Stimulated activated effector memory CD8-positive, alpha-beta T cell treated with anti-CD3 and anti-CD28 coated beads, Interleukin-12 subunit alpha, Interleukin-12 subunit beta, amount 100 ng/mL, for 72 hours (primary cell): ENCODE data around the gene RFC1.
"Not testable (repeated sequence)": the region's sequence is repeated elsewhere in the genome, so short reads cannot be mapped to it uniquely, and the experiment has no call there.

Experiments used
- ATAC-seq: fragments of 150-1000 bp; cut with Tn5 transposase; 2 replicates; pipeline ENCODE4 v1.10.0; 2021
- DNase-seq, 2 donors: peaks; one replicate each; pipeline ENCODE4 v3.0.0; 2021 to 2022; ENCODE audit warnings: low spot score in 2 of 2
- H3K27ac Mint-ChIP-seq: one replicate; pipeline ENCODE4 v1.8.0; 2022; ENCODE audit warnings: mild to moderate bottlenecking, mixed read lengths
- H3K36me3 Mint-ChIP-seq: one replicate; pipeline ENCODE4 v1.8.0; 2022; ENCODE audit warnings: mild to moderate bottlenecking, mixed read lengths
- H3K4me1 Mint-ChIP-seq: one replicate; pipeline ENCODE4 v1.8.0; 2022; ENCODE audit warnings: mixed read lengths
- H3K4me3 Mint-ChIP-seq: one replicate; pipeline ENCODE4 v1.8.0; 2022; ENCODE audit warnings: mild to moderate bottlenecking, mixed read lengths
- H3K9me3 Mint-ChIP-seq: one replicate; pipeline ENCODE4 v1.8.0; 2022; ENCODE audit warnings: mixed read lengths

The RFC1 gene

DNA sequence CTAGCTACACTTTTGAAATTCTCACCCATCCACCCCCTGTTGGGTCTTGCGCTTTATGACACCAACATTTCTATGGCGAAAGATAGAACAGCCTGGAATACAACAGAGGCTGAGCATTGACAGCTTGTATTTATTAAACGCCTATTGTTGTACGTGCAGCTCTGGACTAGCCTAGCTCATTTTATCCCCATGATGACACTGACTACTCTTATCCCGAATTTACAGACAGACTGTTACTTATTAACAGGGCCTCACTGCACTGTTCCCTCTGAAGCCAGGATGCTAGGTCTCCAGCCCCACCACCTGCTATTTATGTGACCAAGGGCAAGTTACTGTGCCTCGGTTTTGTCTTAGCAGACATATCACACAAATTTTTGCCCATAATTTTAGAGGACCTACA is 1.0 kb upstream of the RFC1 start:
- H3K4me3 Mint-ChIP-seq, result peak overlapping the region; percentile 94
- DNase-seq (no peak), ATAC-seq (no peak)
- peak overlapping the region; percentile 96 for H3K27ac Mint-ChIP-seq
- H3K4me1 Mint-ChIP-seq, result peaks cover 26% of the 10 kb centered on the region
- H3K36me3 Mint-ChIP-seq, result peaks cover 43% of the 10 kb centered on the region
- no peaks in the 10 kb centered on the region for H3K9me3 Mint-ChIP-seq

DNA sequence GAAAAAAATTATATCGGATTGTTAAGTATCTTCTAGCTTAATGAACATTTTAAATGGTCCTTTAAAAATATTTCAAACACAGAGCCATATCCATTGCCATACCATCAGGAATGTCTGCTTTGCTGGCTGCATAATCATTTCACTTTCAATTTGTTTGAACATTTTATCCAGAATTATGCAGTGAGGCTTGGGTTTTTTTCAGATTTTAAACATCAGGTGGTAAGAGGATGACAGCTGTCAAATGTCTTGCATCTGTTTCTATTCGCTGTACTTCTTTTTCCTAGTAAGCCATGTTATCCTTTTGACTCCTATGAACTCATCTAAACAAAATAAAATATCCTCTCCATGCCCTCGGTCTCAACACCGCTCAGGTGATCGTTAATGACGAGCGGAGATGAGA is 802 bp downstream of the RFC1 start:
- ATAC-seq, result no peak
- H3K27ac Mint-ChIP-seq, result peak overlapping the region; percentile 96
- peak overlapping the region; percentile 94 for H3K4me3 Mint-ChIP-seq
- peaks cover 57% of the 10 kb centered on the region for H3K36me3 Mint-ChIP-seq
- no peak for DNase-seq
- H3K9me3 Mint-ChIP-seq, result no peaks in the 10 kb centered on the region
- peaks cover 29% of the 10 kb centered on the region for H3K4me1 Mint-ChIP-seq

- DNase-seq (no peak), ATAC-seq (no peak)
- Mint-ChIP-seq H3K9me3 (no peaks in the 10 kb centered on the region), H3K4me1 (peaks cover 34% of the 10 kb centered on the region), H3K4me3 (peak overlapping the region; percentile 94), H3K27ac (peak overlapping the region; percentile 29), H3K36me3 (peaks cover 57% of the 10 kb centered on the region)
Observed at GRCh38 chr4:39363773-39364393, 2.3 kb downstream of the RFC1 start.

- H3K4me3 Mint-ChIP-seq, result no peak overlapping the region
- ATAC-seq, result no peak
- H3K27ac Mint-ChIP-seq, result peak overlapping the region; percentile 17
- DNase-seq, result no peak
- H3K4me1 Mint-ChIP-seq, result peaks cover 38% of the 10 kb centered on the region
- peaks cover 57% of the 10 kb centered on the region for H3K36me3 Mint-ChIP-seq
- H3K9me3 Mint-ChIP-seq, result no peaks in the 10 kb centered on the region
Observed at GRCh38 chr4:39362827-39363226, 3.3 kb downstream of the RFC1 start.

DNA sequence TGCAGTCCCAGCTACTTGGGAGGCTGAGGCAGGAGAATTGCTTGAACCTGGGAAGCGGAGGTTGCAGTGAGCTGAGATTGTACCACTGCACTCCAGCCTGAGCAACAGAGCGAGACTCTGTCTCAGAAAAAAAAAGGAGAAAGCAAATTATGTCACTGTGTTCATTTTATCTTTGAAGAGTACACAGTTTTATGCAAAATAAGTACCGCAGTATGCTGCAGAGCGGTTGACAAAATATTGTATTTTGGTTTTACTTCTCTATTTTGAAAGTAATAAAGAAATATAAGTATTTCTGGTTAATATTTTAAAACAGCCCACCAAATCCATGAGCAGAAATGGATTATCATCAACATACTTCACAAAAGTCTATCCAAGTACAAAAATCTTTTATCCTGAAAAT is 5.6 kb downstream of the RFC1 start:
- not testable (repeated sequence) for H3K4me3 Mint-ChIP-seq, ATAC-seq, DNase-seq, H3K27ac Mint-ChIP-seq, H3K9me3 Mint-ChIP-seq
- Mint-ChIP-seq H3K4me1 (peaks cover 38% of the 10 kb centered on the region), H3K36me3 (peaks cover 47% of the 10 kb centered on the region)

- H3K36me3 Mint-ChIP-seq, result peaks cover 51% of the 10 kb centered on the region
- no peak for ATAC-seq
- H3K27ac Mint-ChIP-seq, result peak overlapping the region; percentile 61
- no peak for DNase-seq
- H3K9me3 Mint-ChIP-seq, result no peaks in the 10 kb centered on the region
- H3K4me3 Mint-ChIP-seq, result no peak overlapping the region
- peaks cover 46% of the 10 kb centered on the region for H3K4me1 Mint-ChIP-seq
Observed at GRCh38 chr4:39357002-39357401, 9.2 kb downstream of the RFC1 start.

DNA sequence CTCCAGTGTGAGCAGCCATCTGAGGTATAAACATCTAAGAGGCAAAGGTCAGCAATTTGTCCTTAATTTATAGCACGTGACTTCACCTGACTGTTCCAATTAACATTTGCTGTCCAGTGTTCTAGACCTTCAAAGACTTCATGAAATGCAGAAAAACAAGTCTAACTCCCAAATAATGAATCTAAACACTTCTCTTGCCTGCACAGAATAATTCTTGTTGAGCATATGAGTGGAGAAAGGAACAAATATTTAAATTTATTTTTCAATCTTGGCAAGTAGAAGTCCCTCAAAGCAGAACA is 12.0 kb downstream of the RFC1 start:
- Mint-ChIP-seq H3K36me3 (peaks cover 66% of the 10 kb centered on the region), H3K9me3 (peaks cover 2% of the 10 kb centered on the region), H3K4me1 (peaks cover 55% of the 10 kb centered on the region), H3K4me3 (peak overlapping the region; percentile 64), H3K27ac (peak overlapping the region; percentile 97)
- ATAC-seq, result no peak
- no peak for DNase-seq

DNA sequence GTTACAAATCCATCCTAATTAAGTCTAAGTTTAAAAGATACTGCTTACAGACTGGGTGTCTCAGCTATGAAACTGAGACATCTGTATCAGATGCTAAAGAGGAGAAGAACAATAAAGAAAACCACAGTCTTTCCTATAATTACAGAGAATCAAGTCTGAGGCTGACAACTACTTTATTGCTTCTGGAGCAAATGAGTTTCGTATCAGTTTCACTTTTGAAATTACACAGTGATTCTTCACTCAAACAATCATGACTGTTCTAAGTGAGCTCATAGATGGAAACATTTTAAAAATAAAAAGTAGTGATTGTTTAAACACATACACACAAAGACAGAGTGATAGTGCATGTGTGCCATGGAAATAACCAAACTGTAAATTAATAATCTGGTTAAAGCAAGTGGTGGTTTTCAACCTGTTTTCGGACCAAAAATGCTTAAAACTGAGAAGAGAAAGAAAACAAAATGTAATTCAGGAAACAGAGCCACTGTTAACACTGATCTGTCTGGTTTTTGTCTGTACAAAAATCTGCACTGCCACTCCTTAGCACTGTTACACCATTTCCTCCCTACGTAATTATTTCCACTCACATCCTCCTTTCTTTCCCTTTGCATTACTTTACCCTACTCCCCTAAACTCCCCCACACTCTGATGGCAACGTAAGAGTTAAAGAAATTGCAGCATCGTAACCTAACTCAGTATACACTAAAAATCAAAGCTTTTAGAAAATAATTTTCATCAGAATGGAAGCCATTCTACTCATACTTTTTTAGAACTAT is 12.5 kb downstream of the RFC1 start:
- peaks cover 2% of the 10 kb centered on the region for H3K9me3 Mint-ChIP-seq
- H3K4me3 Mint-ChIP-seq, result peak overlapping the region; percentile 64
- DNase-seq, result peak in 1 of 2 donors; percentile 58
- ATAC-seq, result peak; percentile 94
- H3K4me1 Mint-ChIP-seq, result peaks cover 55% of the 10 kb centered on the region
- peak overlapping the region; percentile 97 for H3K27ac Mint-ChIP-seq
- H3K36me3 Mint-ChIP-seq, result peaks cover 72% of the 10 kb centered on the region

GRCh38 chr4:39353149-39353477 is 13.0 kb downstream of the RFC1 start:
- not testable (repeated sequence) for DNase-seq

GRCh38 chr4:39349326-39349725 is 16.8 kb downstream of the RFC1 start:
- H3K4me3 Mint-ChIP-seq, result no peak overlapping the region
- peaks cover 2% of the 10 kb centered on the region for H3K9me3 Mint-ChIP-seq
- peaks cover 55% of the 10 kb centered on the region for H3K4me1 Mint-ChIP-seq
- peaks cover 100% of the 10 kb centered on the region for H3K36me3 Mint-ChIP-seq
- no peak for DNase-seq
- ATAC-seq, result no peak
- H3K27ac Mint-ChIP-seq, result peak overlapping the region; percentile 53

More at GRCh38 chr4:39353149-39353477, 13.0 kb downstream of the RFC1 start:
- Mint-ChIP-seq H3K27ac (peak overlapping the region; percentile 97), H3K36me3 (peaks cover 77% of the 10 kb centered on the region), H3K4me3 (peak overlapping the region; percentile 64), H3K4me1 (peaks cover 58% of the 10 kb centered on the region)
- ATAC-seq, H3K9me3 Mint-ChIP-seq: not testable (repeated sequence)

DNA sequence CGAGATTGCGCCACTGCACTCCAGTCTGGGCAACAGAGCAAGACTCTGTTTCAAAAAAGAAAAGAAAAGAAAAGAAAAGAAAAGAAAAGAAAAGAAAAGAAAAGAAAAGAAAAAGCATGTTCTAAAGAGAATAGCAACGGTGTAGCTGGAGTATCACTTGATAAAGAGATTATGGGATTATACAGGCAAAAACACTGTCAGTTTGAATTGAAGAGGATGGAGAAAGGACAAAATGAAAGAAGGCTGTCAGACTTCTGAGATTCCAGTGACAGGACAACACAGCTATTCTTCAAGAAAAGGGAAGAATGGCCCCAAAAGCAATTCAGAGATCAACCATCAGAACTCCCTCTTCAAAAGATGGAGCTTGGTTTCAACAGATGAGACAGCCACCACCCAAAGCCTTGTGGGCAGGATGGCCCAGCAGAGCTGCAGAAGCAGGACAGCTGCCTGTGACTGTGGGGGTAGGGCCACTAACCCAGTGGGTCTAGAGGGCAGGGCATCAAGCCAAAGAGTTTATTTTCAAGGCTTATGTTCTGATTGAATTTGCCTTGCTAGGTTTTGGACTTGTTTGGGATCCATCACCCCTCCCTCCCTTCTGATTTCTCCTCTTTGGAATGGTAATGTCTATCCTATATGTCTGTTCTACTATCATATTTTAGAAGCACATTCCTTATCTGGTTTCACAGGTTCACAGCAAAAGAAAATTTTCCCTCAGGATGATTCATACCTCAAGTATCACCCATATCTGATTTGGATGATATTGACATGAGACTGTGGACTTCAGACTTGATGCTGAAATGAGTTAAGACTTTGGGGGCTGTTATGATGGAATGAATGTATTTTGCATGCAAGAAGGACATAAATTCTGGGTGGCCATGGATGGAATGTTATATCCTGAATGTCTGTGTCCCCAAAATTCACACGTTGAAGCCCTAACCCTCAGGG is 17.5 kb downstream of the RFC1 start:
- Mint-ChIP-seq H3K27ac (peak overlapping the region; percentile 53), H3K4me3 (no peak overlapping the region), H3K36me3 (peaks cover 100% of the 10 kb centered on the region), H3K9me3 (peaks cover 2% of the 10 kb centered on the region), H3K4me1 (peaks cover 48% of the 10 kb centered on the region)
- ATAC-seq, result peak; percentile 27
- DNase-seq, result no peak

DNA sequence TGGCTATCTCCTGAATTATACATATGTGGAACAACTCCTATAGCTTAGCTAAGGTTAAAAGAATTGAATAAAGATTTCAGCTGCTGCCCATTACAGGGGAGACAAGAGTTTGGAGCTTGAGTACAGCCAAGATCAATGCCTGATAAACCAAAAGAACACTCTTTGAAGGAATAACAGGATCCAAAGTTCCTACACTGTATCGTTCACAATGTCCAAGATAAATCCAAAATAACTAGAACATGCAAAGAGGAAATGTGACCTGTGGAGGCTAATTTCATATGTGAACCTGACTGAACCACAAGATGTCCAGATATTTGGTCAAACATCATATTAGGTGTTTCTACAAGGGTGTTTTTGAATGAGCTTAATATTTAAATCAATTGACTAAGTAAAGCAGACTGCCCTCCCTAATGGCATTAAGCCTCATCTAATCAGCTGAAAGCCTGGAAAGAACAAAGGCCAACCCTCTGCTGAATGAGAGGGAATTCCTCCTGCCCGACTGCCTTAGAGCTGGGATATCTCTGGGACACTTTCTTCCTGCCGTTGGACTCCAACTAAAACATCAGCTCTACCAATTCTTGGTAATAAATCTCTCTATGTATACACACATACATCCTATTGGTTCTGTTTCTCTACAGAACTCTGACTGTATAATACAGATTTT is 19.2 kb downstream of the RFC1 start:
- no peak overlapping the region for H3K4me3 Mint-ChIP-seq
- peaks cover 31% of the 10 kb centered on the region for H3K4me1 Mint-ChIP-seq

GRCh38 chr4:39342731-39343130 is 23.4 kb downstream of the RFC1 start:
- peak overlapping the region; percentile 1 for H3K27ac Mint-ChIP-seq
- H3K9me3 Mint-ChIP-seq, result no peaks in the 10 kb centered on the region
- DNase-seq, result no peak
- H3K4me3 Mint-ChIP-seq, result no peak overlapping the region
- H3K4me1 Mint-ChIP-seq, result peaks cover 6% of the 10 kb centered on the region
- ATAC-seq, result no peak
- H3K36me3 Mint-ChIP-seq, result peaks cover 90% of the 10 kb centered on the region

More for the DNA sequence above, 19.2 kb downstream of the RFC1 start:
- H3K36me3 Mint-ChIP-seq, result peaks cover 100% of the 10 kb centered on the region
- peaks cover 2% of the 10 kb centered on the region for H3K9me3 Mint-ChIP-seq
- no peak for ATAC-seq
- H3K27ac Mint-ChIP-seq, result peak overlapping the region; percentile 53
- DNase-seq, result no peak

GRCh38 chr4:39341075-39341725 is 25.0 kb downstream of the RFC1 start:
- H3K4me1 Mint-ChIP-seq, result peaks cover under 1% of the 10 kb centered on the region
- ATAC-seq (no peak), DNase-seq (no peak)
- H3K9me3 Mint-ChIP-seq, result no peaks in the 10 kb centered on the region
- H3K4me3 Mint-ChIP-seq, result no peak overlapping the region
- peaks cover 75% of the 10 kb centered on the region for H3K36me3 Mint-ChIP-seq
- no peak overlapping the region for H3K27ac Mint-ChIP-seq
